ENCODE results near the gene RNF32.

RNF32 gene

GRCh38 chr7:156676263-156676662 lies 35.7 kb downstream of the RNF32 start:
- TF ChIP-seq CTCF (conservative IDR thresholded peaks at IDR 0.05; ENCODE audit: low read depth, low read length), result no peak
- Histone ChIP-seq H3K36me3 (ENCODE audit: insufficient read depth) (peaks cover 13% of the 10 kb centered on the region; the same call in 1 of the 2 replicates), H3K4me2 (no peak overlapping the region), H3K4me3 (IDR thresholded peaks at IDR 0.05; ENCODE audit: insufficient read depth, low read depth, low read length) (no peak overlapping the region), H3K27ac (no peak overlapping the region), H3K9ac (no peak overlapping the region), H3K27me3 (ENCODE audit: insufficient read depth, low read depth) (no peaks in the 10 kb centered on the region), H2AFZ (ENCODE audit: low read depth) (no peak overlapping the region), H3K4me1 (ENCODE audit: low read depth, poor library complexity, severe bottlenecking) (no peaks in the 10 kb centered on the region), H4K20me1 (ENCODE audit: insufficient read depth) (no peaks in the 10 kb centered on the region), H3K79me2 (ENCODE audit: insufficient read depth, low read depth) (no peaks in the 10 kb centered on the region)

- no peaks in the 10 kb centered on the region for H3K79me2 ChIP-seq (ENCODE audit: insufficient read depth, low read depth)
- H3K4me3 ChIP-seq (IDR thresholded peaks at IDR 0.05; ENCODE audit: insufficient read depth, low read depth, low read length), result no peak overlapping the region
- no peak for TF ChIP-seq CTCF (conservative IDR thresholded peaks at IDR 0.05; ENCODE audit: low read depth, low read length)
- H2AFZ ChIP-seq (ENCODE audit: low read depth), result no peak overlapping the region
- H3K4me1 ChIP-seq (ENCODE audit: low read depth, poor library complexity, severe bottlenecking), result no peaks in the 10 kb centered on the region
- no peak overlapping the region for H3K9ac ChIP-seq
- H3K36me3 ChIP-seq (ENCODE audit: insufficient read depth), result peaks cover 13% of the 10 kb centered on the region; the same call in 1 of the 2 replicates
- H3K27me3 ChIP-seq (ENCODE audit: insufficient read depth, low read depth), result no peaks in the 10 kb centered on the region
- H3K4me2 ChIP-seq, result no peak overlapping the region
- no peaks in the 10 kb centered on the region for H4K20me1 ChIP-seq (ENCODE audit: insufficient read depth)
- no peak overlapping the region for H3K27ac ChIP-seq
Observed at GRCh38 chr7:156677374-156678054, 36.9 kb downstream of the RNF32 start.

GRCh38 chr7:156680281-156680680 lies 39.7 kb downstream of the RNF32 start:
- H3K9ac ChIP-seq, result no peak overlapping the region
- no peak overlapping the region for H2AFZ ChIP-seq (ENCODE audit: low read depth)
- no peaks in the 10 kb centered on the region for H3K27me3 ChIP-seq (ENCODE audit: insufficient read depth, low read depth)
- no peak overlapping the region for H3K27ac ChIP-seq
- no peaks in the 10 kb centered on the region for H3K4me1 ChIP-seq (ENCODE audit: low read depth, poor library complexity, severe bottlenecking)
- H3K79me2 ChIP-seq (ENCODE audit: insufficient read depth, low read depth), result no peaks in the 10 kb centered on the region
- H3K36me3 ChIP-seq (ENCODE audit: insufficient read depth), result peaks cover 8% of the 10 kb centered on the region; the same call in 1 of the 2 replicates
- TF ChIP-seq CTCF (conservative IDR thresholded peaks at IDR 0.05; ENCODE audit: low read depth, low read length), result no peak
- H3K4me2 ChIP-seq, result no peak overlapping the region
- no peaks in the 10 kb centered on the region for H4K20me1 ChIP-seq (ENCODE audit: insufficient read depth)
- no peak overlapping the region for H3K4me3 ChIP-seq (IDR thresholded peaks at IDR 0.05; ENCODE audit: insufficient read depth, low read depth, low read length)

- H3K4me2 ChIP-seq, result no peak overlapping the region
- H3K36me3 ChIP-seq (ENCODE audit: insufficient read depth), result no peaks in the 10 kb centered on the region
- TF ChIP-seq CTCF (conservative IDR thresholded peaks at IDR 0.05; ENCODE audit: low read depth, low read length), result no peak
- no peaks in the 10 kb centered on the region for H3K27me3 ChIP-seq (ENCODE audit: insufficient read depth, low read depth)
- no peaks in the 10 kb centered on the region for H3K79me2 ChIP-seq (ENCODE audit: insufficient read depth, low read depth)
- H3K9ac ChIP-seq, result no peak overlapping the region
- H3K4me3 ChIP-seq (IDR thresholded peaks at IDR 0.05; ENCODE audit: insufficient read depth, low read depth, low read length), result no peak overlapping the region
- H4K20me1 ChIP-seq (ENCODE audit: insufficient read depth), result no peaks in the 10 kb centered on the region
- no peak overlapping the region for H3K27ac ChIP-seq
- no peaks in the 10 kb centered on the region for H3K4me1 ChIP-seq (ENCODE audit: low read depth, poor library complexity, severe bottlenecking)
- H2AFZ ChIP-seq (ENCODE audit: low read depth), result no peak overlapping the region
Observed at GRCh38 chr7:156682928-156683327, 42.4 kb downstream of the RNF32 start.

All from KMS-11 (cell line).